Keratinocyte (primary cell): ENCODE measurements around the gene GARNL3. TPM values are rescaled to one million over a fixed set of nuclear protein-coding genes. Genes with fewer than 3 reads are reported as not detected.

Source experiments
- DNase-seq: peaks from one replicate; pipeline ENCODE4 v3.0.0-alpha.2; 2011; ENCODE audit warnings: low read depth, missing footprints, low spot score
- FAIRE-seq: peaks from 2 replicates; lab custom pipeline; 2011; peaks lifted over from hg19 to GRCh38; lab: Jason Lieb, UNC
- H2AFZ ChIP-seq: 2 replicates; pipeline ENCODE4 v1.6.0; 2012; ENCODE audit warnings: low read length, control low read depth, inconsistent platforms; ENCODE audit not compliant: control insufficient read depth
- H3K27ac ChIP-seq: 2 replicates; pipeline ENCODE4 v1.5.1; 2011; ENCODE audit warnings: low read length; ENCODE audit not compliant: control insufficient read depth, insufficient read depth
- H3K27me3 ChIP-seq: 3 replicates; pipeline ENCODE4 v1.6.0; 2011; ENCODE audit warnings: low read length; ENCODE audit not compliant: control insufficient read depth, insufficient read depth; ENCODE audit errors: extremely low read depth
- H3K36me3 ChIP-seq, 2 experiments: 2 replicates in 1 of 2; 3 replicates in 1 of 2; pipeline ENCODE4 v1.5.1; 2011; ENCODE audit warnings: low read length in 2 of 2, mild to moderate bottlenecking in 1 of 2; ENCODE audit not compliant: control insufficient read depth in 2 of 2, insufficient read depth in 2 of 2; ENCODE audit errors: extremely low read depth in 1 of 2
- H3K4me1 ChIP-seq: 3 replicates; pipeline ENCODE4 v1.5.1; 2011; ENCODE audit warnings: low read length; ENCODE audit not compliant: control insufficient read depth, insufficient read depth; ENCODE audit errors: extremely low read depth
- H3K4me2 ChIP-seq: 3 replicates; pipeline ENCODE4 v1.6.0; 2011; ENCODE audit warnings: low read depth, low read length; ENCODE audit not compliant: control insufficient read depth, insufficient read depth; ENCODE audit errors: extremely low read depth
- H3K4me3 ChIP-seq, 3 experiments: fragments of 200-600 bp in 1 of 3; sonication (generic) in 1 of 3; 2 replicates in 2 of 3; 3 replicates in 1 of 3; pipeline ENCODE4 v1.5.1; 2011 to 2016; ENCODE audit warnings: low read length in 3 of 3, mild to moderate bottlenecking in 3 of 3, control low read depth in 2 of 3, inconsistent platforms in 1 of 3, low read depth in 1 of 3, mixed read lengths in 1 of 3, mixed run types in 1 of 3, moderate library complexity in 1 of 3; ENCODE audit not compliant: control insufficient read depth in 2 of 3, insufficient read depth in 2 of 3; ENCODE audit errors: extremely low read depth in 1 of 3
- H3K79me2 ChIP-seq: 2 replicates; pipeline ENCODE4 v1.6.0; 2012; ENCODE audit warnings: low read length; ENCODE audit not compliant: control insufficient read depth, insufficient read depth
- H3K9ac ChIP-seq: 3 replicates; pipeline ENCODE4 v1.6.0; 2011; ENCODE audit warnings: low read length; ENCODE audit not compliant: control insufficient read depth, insufficient read depth; ENCODE audit errors: extremely low read depth
- H3K9me1 ChIP-seq: 3 replicates; pipeline ENCODE4 v1.6.0; 2011; ENCODE audit warnings: low read length; ENCODE audit not compliant: control insufficient read depth, insufficient read depth; ENCODE audit errors: extremely low read depth
- H3K9me3 ChIP-seq: 2 replicates; pipeline ENCODE4 v1.5.1; 2012; ENCODE audit warnings: low read depth, low read length; ENCODE audit not compliant: control insufficient read depth
- H4K20me1 ChIP-seq: 3 replicates; pipeline ENCODE4 v1.6.0; 2011; ENCODE audit warnings: low read length; ENCODE audit not compliant: control insufficient read depth, insufficient read depth; ENCODE audit errors: extremely low read depth
- CTCF ChIP-seq, 3 experiments: IDR thresholded peaks in 1 of 3; conservative IDR thresholded peaks in 1 of 3; optimal IDR thresholded peaks in 1 of 3; 2 replicates in 2 of 3; 3 replicates in 1 of 3; pipeline versions ENCODE3 to v1.5.1; 2011; ENCODE audit warnings: low read length in 3 of 3, mild to moderate bottlenecking in 3 of 3, moderate library complexity in 2 of 3, control low read depth in 1 of 3, inconsistent platforms in 1 of 3; ENCODE audit not compliant: insufficient read depth in 2 of 3; ENCODE audit errors: extremely low read depth in 1 of 3
- EZH2 ChIP-seq: IDR thresholded peaks from one replicate; pipeline ENCODE4 v1.6.1; 2012; ENCODE audit warnings: inconsistent platforms, mild to moderate bottlenecking, low read length, moderate library complexity
- dilution Hi-C: fragments of 300-500 bp; cut with MboI; formaldehyde crosslinking; loops from one replicate; pipeline ENCODE4 v1.7.0; 2020; ENCODE audit warnings: low sequenced_read_pairs; ENCODE audit not compliant: extremely low pct_ligation_motif_present
- polyA plus RNA-seq, 5 experiments: library from polyadenylated mRNA; depleted of rRNA in 3 of 5; stranded (reverse) in 3 of 5; stranded (forward) in 1 of 5; unstranded in 1 of 5; fragments of >200 nt; gene quantifications; 1 replicate in 1 of 5; 2 replicates in 3 of 5; 3 replicates in 1 of 5; pipeline versions ENCODE4 v1.2.1 to v1.2.3, GENCODE V29; 2011 to 2012; ENCODE audit warnings: missing spikeins in 2 of 5, low read depth in 1 of 5, low replicate concordance in 1 of 5

The GARNL3 gene
- polyA plus RNA-seq, 1 donor (not counting 4 experiments of a cell fraction or from before 2014, with no cell fraction given), result 2.4 TPM

DNA sequence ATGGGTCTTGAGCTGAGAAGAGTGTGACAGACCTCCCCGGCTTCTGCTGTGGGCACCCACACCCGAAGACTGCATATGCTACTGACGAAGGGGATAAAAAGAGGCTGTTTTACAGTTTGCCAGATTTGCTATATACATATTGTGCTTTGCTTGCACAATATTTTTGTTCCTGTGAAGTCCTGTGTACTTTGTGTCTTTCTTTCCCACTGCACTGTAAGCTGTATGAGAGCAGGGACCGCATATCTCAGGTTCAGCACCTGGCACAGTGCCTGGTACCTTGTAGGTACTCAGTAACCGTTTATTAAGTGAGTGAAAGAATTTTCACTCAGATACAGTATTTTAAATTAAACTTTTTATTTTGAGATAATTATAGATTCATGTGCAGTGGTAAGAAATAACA is 8.2 kb upstream of the GARNL3 start:
- dilution Hi-C loops, result no loop called here
- Histone ChIP-seq H3K4me2 (no peak overlapping the region), H3K9me3 (no peaks in the 10 kb centered on the region), H3K79me2 (no peaks in the 10 kb centered on the region), H3K27me3 (no peaks in the 10 kb centered on the region), H3K9me1 (no peaks in the 10 kb centered on the region), H3K36me3 (no peaks in the 10 kb centered on the region), H3K4me1 (no peaks in the 10 kb centered on the region), H2AFZ (no peak overlapping the region), H3K27ac (no peak overlapping the region), H4K20me1 (no peaks in the 10 kb centered on the region), H3K9ac (no peak overlapping the region), H3K4me3 (no peak overlapping the region)
- DNase-seq (no peak), FAIRE-seq (no peak)
- TF ChIP-seq EZH2 (no peak), CTCF (optimal IDR thresholded peaks at IDR 0.05 in 1 of 3, IDR thresholded peaks at IDR 0.05 in 1 of 3, conservative IDR thresholded peaks at IDR 0.05 in 1 of 3; ENCODE audit: extremely low read depth in 1 of 3, insufficient read depth in 2 of 3, low read length in 3 of 3) (no peak)

GRCh38 chr9:127258606-127259471 is 5.7 kb upstream of the GARNL3 start:
- no peak overlapping the region for H3K4me3 ChIP-seq
- no peaks in the 10 kb centered on the region for H3K9me1 ChIP-seq
- H3K4me1 ChIP-seq, result no peaks in the 10 kb centered on the region
- H2AFZ ChIP-seq, result no peak overlapping the region
- no peaks in the 10 kb centered on the region for H3K36me3 ChIP-seq
- dilution Hi-C loops, result no loop called here
- TF ChIP-seq EZH2 (no peak), CTCF (optimal IDR thresholded peaks at IDR 0.05 in 1 of 3, IDR thresholded peaks at IDR 0.05 in 1 of 3, conservative IDR thresholded peaks at IDR 0.05 in 1 of 3; ENCODE audit: extremely low read depth in 1 of 3, insufficient read depth in 2 of 3, low read length in 3 of 3) (no peak)
- no peaks in the 10 kb centered on the region for H3K27me3 ChIP-seq
- H3K9me3 ChIP-seq, result no peaks in the 10 kb centered on the region
- no peak overlapping the region for H3K9ac ChIP-seq
- DNase-seq (no peak), FAIRE-seq (peak; percentile 9)
- H3K79me2 ChIP-seq, result no peaks in the 10 kb centered on the region
- no peaks in the 10 kb centered on the region for H4K20me1 ChIP-seq
- no peak overlapping the region for H3K4me2 ChIP-seq
- H3K27ac ChIP-seq, result no peak overlapping the region
